Measurements from ENCODE around the gene CRIP2.

CRIP2 gene

DNA sequence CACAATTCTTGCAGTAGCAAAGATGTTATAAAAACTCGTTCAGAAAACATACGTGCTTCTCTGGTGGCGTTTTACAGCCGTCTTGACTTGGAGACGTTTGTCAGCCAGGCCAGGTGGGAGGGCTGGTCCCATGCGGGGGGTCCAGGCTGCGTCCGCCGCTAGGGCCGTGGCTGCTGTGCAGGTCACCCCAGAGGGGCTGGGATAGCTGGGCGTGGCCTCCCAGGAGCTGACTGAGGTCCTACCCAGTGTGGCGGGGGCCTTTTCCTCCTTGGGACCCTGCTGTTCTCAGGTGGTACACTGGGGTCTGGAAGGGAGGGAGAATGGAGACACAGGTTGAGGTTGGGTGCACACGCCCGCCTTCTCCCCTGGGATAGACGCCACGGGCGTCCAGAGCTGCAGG is 29.8 kb upstream of the CRIP2 start:
- DNase-seq (ENCODE audit: low read depth), result no peak

DNA sequence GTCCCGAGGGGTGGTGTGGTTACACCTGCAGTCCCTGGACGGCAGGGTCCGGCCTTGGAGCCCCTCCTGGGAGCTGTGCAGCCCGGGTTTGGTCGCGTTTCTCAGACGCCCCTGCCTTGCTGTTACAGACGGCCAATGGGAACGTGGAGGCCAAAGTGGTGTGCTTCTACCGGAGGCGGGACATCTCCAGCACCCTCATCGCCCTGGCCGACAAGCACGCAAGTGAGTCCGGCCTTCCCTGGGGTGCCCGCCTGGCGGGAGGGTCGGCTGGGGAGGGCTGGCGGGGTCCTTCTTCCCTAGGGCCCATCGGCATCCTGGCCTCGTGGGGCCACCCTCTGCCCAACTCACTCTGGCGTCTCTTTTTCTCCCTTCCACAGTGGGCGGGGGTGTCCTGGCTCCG is 29.3 kb upstream of the CRIP2 start:
- DNase-seq (ENCODE audit: low read depth), result no peak

DNA sequence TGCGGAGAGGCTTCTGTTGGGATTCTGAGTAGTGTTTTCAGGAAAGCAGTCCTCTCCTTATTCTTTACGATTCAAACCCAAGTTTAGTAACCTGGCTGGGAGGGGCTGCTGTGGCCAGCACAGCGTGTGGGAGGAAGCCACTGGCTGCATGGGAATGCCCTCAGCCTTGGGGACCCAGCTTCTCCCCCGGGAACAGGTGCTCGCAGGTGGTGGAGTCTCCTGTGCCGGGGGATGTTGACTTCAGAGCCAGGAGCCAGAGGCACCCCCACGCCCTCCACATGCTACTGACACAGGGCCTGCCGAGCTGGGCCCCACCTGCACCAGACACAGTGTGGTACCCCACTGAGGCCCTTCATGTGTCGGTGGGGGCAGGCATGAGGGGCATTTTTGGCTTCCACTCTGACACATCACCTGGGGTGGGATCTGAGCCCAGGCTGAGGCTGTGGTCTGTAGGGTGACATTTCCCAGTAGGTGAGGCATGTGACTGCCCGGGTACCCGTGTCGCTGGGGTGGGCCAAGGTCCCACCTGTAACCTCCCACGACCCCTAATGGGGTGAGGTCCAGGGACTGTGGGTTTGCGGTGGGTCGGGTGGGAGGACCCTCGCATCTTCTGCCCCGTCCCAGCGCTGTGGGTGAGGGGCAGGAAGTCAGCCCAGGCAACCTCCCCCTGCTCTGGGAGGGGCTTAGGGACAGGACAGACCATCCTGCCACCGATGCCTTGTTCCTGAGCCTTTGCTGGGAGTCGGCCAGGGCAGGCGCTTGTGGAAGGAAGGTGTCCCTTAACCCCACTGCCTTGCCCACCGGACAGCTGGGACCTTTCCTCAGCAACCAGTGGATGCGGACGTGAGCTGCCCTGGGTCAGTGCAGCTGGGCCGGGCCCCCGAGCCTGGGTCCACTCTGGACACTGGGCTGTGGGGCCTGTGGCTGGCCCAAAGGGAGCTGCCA is 28.4 kb upstream of the CRIP2 start:
- DNase-seq (ENCODE audit: low read depth), result no peak

DNA sequence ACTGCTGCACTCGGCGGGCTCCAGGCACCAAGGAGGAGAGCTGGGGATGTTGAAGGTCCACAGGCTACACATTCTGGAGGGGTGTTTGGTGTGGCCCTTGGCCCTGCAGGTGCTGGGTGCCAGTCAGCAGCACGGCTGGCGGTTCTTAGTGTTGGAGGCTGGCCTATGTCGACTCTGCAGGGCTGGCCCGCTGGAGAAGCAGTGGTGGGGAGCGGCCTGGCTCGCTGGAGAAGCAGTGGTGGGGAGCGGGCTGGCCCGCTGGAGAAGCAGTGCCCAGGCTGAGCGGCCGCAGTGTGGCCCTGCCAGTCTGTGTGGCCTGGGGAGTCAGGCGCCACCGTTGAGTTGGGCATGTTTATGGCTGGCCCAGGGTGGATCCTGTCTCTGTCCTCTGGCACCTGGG is 27.6 kb upstream of the CRIP2 start:
- no peak for DNase-seq (ENCODE audit: low read depth)

DNA sequence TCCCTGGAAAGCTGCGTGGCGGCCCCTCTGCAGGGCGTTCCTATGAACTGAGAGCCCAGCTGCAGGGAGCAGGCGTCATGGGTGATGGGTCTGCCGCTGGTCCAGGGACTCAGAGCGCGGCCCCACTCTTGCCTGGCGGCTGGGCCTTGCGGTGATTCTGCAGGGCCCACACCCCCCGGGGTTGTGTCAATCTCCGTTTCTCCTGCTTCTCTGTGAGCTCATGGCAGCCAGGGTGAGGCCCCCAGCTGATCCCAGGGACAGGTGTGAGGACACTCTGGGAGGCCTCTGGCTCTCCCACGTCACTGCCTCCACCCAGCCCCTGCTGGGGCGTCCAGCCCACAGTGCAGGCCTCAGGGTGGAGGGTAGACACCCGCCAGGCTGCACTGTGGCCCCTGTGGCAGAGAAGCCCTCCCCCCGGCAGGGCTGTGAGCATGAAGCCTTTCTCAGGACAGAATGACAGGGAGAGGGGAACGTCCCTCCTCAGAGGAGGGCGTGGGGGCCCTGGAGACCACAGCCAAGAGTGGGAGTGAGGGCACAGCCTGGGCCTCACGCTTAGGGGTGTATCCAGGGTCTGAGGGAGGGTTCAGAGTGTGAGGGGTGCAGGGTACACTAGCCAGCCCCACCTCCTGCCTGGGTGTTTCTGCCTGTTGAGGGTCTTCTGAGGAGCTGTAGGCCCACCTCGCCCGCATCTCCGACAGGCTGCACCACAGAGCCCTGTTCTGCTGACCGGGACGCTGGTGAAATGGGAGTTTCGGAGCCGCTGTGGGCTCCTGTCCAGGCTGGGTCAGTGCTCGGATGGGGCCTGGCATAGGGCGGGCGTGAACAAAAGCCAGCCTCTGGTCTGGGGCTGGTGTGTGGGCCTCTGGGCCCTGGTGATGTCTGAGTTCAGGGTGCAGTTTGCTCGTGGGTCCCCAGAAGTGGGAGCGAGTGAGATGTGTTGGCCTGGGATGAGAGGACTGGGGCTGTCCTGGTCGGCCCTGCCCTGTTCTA is 26.7 kb upstream of the CRIP2 start:
- no peak for DNase-seq (ENCODE audit: low read depth)

DNA sequence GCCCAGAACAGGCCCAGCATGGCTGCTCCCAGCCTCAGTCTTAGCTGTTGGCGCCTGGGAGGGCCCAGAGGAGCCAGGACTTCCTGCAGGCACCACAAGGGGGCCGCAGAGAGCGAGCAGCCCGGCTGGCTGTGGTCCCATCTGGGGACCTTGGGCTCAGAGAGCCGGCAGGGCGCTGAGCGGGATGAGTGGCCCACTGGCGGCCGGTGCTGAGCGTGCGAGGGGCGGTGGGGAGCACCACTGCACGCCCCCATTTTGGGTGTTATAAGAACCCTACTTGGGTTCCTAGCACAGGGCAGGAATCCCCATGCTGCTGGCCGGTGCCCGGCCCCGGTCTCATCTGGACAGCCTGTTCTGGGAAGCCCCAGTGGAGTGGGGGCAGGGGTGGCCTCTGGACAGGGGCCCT is 25.9 kb upstream of the CRIP2 start:
- DNase-seq (ENCODE audit: low read depth), result no peak

DNA sequence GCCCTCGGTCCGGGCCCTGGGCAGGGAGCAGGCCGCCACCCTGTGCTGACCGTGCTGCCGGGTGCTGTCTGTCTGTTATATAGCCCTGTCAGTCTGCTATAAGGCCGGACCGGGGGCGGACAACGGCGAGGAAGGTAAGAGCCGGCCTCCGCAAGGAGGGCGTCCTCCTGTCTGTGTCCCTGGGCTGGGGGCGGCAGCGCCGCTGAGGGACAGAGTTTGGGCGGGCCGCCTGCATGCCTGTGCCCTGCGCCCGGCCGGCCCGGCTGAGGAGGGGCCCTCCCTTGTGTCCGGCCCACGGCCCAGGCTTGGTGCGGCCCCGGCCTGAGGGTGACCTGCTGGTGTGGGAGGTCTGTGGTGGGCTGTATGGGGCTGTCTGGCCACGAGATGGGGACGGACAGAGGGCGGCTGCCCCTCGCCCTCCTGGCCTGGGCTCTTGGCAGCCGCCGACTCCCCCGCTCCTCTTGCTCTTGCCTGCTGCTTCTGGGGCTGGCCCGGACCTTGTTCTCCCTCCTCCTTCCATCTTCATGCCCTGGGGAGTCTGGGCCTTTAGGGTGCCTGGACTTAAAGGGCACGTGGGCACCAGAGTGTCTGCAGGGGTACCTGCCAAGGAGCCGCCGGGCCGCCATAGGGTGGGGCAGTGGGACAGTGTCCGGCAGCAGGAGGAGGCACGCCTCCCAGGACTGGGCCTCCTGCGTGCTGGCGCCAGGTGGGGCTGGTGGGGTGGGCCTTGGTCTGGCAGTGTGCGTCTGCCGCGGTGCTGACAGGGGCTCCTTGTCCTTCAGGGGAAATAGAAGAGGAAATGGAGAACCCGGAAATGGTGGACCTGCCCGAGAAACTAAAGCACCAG is 25.1 kb upstream of the CRIP2 start:
- DNase-seq (ENCODE audit: low read depth), result no peak

DNA sequence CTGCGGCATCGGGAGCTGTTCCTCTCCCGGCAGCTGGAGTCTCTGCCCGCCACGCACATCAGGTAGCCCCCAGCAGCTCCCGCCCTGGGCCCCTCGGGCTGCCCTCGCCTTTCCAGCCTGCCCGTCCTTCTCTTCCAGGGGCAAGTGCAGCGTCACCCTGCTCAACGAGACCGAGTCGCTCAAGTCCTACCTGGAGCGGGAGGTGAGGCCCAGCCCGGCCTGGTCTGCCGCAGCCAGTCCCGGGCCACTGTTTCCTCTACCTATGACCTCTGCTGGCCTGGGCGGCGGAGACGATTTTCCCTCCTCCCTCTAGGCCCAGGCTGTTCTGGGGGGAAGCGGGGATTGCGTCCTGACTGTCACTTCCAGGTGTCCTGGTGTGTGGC is 24.5 kb upstream of the CRIP2 start:
- DNase-seq (ENCODE audit: low read depth), result no peak

DNA sequence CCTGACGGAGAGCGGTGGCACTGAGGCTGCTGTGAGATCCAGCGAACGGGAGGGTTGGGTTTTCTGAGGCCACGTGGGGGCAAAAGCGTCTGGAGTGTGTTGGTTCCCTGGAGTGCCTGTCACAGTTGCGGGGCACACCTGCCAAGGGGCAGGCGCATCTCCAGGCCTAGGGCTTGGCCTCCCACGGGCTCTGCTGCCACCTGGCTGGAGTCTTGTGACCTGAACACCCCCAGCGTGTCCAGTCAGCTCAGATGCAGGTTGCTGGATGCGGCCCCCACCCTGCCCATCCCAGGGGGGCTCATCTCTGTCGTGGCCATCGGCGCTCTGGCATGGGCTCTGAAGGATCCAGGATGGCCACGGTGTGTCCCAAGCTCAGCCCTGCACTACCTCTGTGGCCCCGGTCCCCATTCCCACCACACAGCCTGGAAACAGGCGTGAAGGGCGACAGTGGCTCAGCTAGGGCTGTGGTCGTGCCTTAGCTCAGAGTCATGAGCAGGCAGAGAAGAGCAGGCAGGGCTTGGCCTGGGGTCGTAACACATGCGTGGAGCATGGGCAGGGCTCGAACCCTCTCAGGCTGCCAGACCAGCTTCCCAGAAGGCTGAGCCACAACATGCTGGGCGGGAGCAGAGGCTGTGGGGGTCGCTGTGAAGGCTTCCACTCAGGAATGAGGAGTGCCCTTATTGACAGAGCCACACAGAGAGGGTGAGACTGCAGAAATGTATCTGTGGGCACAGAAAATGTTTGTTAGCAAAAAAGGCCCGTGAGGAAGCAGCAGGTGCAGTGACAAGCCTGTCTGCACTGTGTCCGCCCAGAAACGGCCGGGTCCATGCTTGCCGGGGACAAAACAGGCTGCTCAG is 23.5 kb upstream of the CRIP2 start:
- DNase-seq (ENCODE audit: low read depth), result no peak

DNA sequence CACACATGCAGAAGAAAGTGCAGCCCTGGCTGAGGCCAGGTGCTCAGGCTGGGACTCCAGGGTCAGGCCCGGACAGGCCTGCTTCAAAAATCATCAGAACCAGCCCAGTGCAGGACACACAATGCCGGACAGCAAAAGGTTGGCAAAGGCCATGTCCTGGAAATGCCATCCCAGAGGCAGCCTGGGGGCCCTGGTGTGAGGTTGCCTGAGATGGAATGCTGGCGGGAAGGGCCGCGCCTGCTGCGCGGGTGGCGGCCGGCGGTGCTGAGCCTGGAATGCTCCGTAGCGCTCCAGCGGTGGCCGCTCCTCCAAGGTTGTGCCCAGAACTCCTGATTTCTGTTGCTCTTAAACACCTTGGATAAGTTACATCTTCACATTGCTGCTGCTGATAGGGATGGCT is 21.7 kb upstream of the CRIP2 start:
- DNase-seq (ENCODE audit: low read depth), result no peak

DNA sequence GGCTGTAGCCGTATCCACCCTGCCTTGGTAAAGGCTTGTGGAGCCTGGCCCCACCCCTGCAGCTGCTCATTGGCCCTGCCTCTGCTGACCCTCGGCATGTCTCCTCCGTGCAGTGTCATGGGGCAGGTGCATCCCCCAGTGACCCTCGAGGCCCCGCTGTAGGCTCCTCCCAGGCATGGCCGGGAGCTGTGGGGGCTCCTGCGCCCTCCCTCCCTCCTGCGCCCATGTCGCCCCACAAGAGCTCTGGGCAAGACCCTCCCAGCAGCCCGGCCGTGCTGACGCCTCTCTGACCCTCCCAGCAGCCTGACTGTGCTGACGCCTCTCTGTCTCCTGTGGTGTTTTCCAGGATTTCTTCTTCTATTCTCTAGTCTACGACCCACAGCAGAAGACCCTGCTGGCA is 20.8 kb upstream of the CRIP2 start:
- DNase-seq (ENCODE audit: low read depth), result no peak

DNA sequence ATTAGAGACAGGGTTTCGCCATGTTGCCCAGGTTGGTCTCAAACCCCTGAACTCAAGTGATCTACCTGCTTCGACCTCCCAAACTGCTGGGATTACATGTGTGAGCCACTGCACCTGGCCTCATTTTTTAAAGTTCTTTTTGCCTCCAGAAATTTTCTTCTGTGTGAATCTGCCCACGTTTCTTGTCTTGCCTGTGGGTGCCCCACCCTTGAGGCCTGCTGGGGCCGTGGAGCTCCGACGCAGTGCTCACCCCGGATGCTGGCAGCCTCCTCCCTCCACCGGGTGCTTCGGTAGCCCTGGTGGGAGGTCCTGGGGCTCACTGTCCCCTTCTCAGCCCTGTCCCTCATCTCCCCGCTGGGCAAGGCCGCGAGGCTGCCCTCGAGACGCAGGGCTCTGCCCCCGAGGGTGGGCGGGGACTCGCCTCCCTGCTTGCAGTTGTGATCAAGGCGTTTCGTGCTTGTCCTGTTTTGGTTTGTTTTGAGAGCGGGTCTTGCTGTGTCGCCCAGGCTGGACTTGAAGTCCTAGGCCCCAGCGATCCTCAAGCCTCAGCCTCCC is 19.5 kb upstream of the CRIP2 start:
- no peak for DNase-seq (ENCODE audit: low read depth)

DNA sequence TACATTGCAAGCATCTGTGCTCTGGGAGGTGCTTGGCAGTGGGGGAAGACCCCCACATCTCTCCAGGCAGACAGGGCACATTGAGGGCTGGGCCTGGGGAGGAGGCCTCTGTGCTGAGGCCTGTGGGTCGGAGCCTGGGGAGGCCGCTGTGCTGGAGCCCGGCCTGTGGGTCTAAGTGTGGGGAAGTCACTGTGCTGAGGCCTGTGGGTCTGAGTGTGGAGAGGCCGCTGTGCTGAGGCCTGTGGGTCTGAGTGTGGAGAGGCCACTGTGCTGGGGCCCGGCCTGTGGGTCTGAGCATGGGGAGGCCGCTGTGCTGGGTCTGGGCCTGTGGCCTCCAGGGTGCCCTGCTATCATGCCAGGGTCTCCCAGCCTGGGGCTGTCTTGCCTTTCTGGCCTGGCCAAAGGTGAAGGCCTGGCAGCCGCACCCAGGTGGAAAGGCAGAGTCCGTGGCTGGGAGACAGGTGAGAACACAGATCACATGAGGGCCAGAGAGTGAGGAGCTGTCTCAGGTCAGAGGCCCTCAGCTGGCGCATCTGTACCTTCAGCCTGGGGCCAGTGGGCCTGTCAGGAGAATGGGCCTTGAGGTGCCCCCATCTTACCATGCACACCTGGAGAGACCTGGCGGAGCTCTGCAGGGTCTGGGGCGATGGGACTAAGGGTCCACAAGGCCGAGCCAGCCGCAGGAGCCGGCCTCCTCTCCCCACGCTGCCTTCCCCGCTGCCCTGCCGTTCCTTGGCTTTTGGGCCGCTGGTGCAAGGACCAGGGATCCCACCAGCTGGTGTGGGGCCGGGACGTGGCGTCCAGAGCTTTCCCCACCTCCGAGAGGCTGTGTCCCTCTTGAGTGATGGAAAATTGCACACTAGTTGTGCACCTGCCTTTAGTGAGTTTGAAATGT is 18.6 kb upstream of the CRIP2 start:
- DNase-seq (ENCODE audit: low read depth), result no peak

DNA sequence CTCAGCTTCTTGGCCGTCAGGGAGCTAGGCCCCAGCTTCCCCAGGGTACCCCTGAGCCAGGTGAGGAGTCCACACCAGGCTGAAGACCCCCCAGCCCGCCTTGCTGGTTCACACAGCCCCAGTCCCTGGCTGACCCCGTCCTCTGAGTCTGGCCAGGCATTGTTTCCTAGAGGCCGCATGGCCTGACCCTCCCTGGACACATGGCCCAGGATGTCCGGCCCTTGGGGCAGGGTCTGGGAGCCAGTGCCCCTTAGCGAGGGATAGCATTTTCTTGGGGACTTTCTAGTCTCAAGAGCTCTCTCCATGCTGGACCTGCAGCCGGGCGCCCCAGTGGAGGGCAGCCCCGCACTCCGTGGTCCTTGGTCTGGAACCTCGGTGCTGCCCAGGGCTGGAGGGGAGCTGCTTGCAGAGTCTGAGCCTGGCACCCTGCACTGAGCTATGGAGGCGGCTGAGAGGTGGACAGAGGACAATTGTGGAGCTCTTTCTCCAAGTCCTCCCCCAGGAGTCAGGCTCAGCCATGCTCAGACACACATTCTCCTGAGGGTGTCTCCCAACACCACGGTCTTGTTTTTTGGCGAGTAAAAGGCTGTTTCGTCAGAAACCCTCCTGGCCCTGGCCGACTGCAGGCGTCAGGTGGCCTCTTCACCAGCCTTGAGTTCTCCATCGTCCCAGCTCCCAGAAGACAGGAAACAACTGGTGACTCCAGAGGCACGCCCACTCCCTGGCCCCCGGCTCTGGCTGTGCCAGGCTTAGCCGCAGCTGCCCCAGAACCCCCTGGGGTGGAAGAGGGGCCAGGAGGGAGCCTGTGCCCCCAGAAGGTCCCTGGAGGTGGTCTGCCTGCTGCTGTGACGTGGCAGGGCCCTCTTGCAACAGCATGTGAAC is 17.6 kb upstream of the CRIP2 start:
- DNase-seq (ENCODE audit: low read depth), result no peak

DNA sequence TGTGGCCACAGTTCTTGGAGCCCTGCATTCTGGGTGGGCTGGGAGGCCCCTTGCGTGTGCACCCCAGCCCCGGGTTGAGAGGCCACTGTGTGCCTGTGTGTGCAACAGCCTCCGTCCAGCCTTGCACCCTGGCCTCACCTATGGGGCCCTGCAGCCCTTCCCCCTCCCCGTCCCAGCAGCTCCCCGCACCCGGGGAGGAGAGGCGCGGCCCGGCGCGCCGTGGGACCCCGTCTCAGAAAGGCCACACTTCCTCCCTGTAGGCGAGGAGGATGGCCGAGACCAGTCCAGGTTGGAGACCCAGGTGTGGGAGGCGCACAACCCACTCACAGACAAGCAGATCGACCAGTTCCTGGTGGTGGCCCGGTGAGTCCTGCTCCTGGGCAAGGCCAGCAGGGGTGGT is 16.6 kb upstream of the CRIP2 start:
- no peak for DNase-seq (ENCODE audit: low read depth)

DNA sequence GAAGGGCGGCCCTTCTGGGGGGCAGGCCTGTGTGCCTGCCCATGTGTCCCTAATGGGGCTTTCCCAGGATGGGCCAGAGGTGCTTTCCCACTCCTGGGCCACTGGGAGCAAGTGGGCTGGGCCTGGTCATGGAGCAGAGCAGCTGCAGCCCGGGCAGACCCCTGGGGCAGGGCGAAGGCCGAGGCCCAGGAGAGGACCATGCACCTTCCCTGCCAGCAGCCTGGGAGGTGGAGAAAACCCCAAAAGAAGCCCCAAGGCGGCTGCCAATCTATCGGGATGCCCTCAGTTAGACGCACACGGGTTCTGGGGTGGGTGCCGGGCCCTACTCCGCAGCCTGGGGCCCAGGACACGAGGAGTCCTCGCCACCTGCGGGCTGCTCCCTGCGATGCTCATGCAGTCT is 16.1 kb upstream of the CRIP2 start:
- DNase-seq (ENCODE audit: low read depth), result no peak

DNA sequence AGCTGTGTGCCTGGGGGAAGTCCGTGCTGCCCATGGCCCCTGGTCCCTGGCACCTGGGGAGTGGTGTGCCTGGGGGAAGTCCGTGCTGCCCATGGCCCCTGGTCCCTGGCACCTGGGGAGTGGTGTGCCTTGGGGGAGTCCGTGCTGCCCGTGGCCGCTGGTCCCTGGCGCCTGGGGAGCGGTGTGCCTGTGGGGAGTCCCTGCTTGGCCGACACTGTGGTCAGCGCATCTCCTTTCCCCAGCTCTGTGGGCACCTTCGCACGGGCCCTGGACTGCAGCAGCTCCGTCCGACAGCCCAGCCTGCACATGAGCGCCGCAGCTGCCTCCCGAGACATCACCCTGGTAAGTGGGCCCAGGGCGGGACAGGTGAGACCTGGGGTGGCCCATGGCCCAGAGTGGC is 14.5 kb upstream of the CRIP2 start:
- DNase-seq (ENCODE audit: low read depth), result no peak

DNA sequence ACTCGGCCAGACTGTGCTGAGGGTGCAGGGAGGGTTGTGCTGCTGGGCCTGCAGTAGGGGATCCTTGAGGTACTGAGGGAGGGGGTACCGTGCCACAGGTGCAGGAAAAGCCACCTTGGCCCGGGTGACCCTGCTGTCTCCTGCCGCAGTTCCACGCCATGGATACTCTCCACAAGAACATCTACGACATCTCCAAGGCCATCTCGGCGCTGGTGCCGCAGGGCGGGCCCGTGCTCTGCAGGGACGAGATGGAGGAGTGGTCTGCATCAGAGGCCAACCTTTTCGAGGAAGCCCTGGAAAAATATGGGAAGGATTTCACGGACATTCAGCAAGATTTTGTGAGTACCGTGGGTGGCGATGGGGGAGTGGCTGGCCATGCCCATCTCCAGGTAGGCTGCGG is 14.0 kb upstream of the CRIP2 start:
- no peak for DNase-seq (ENCODE audit: low read depth)

DNA sequence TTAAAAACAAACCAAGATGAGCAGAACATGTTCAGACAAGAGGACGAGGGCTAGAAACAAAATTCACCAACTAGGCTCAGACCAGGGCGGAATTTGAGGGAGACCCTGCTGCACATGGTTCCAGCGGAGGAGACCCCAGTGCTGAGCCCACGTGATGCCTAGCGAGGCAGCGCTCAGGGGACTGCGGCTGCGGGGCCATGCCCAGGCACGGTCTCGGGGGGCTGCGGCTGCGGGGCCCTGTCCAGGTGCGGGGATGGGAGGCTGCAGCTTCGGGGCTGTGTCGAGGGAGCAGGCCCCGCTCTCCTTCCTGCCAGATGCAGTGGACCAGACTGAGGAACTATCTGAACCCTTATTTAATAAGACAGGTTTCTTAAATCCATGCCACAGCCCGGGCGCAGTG is 12.7 kb upstream of the CRIP2 start:
- DNase-seq (ENCODE audit: low read depth), result no peak

All from CMK (cell line).